Thyroid gland (tissue), 4 donors: Measurements from ENCODE around the gene DRG2.
A peak's percentile ranks its signal among the peaks of the same experiment; 100 is the strongest.

Experiments used
- POLR2A ChIP-seq, 2 donors: fragments of 450-650 bp; IDR thresholded peaks; one replicate each; pipeline ENCODE4 v1.6.1; 2017; ENCODE audit warnings: antibody characterized with exemption in 2 of 2, mild to moderate bottlenecking in 2 of 2, moderate library complexity in 1 of 2
- TF ChIP-seq, protein P1 (sequence below), 6 experiments: fragments of 200-600 bp in 3 of 6; fragments of 450-650 bp in 3 of 6; sonication (generic) in 3 of 6; IDR thresholded peaks; one replicate each; pipeline ENCODE4 v1.5.1; 2016 to 2019; ENCODE audit warnings: antibody characterized with exemption in 6 of 6, mild to moderate bottlenecking in 2 of 6, inconsistent platforms in 1 of 6, moderate library complexity in 1 of 6

DNA sequence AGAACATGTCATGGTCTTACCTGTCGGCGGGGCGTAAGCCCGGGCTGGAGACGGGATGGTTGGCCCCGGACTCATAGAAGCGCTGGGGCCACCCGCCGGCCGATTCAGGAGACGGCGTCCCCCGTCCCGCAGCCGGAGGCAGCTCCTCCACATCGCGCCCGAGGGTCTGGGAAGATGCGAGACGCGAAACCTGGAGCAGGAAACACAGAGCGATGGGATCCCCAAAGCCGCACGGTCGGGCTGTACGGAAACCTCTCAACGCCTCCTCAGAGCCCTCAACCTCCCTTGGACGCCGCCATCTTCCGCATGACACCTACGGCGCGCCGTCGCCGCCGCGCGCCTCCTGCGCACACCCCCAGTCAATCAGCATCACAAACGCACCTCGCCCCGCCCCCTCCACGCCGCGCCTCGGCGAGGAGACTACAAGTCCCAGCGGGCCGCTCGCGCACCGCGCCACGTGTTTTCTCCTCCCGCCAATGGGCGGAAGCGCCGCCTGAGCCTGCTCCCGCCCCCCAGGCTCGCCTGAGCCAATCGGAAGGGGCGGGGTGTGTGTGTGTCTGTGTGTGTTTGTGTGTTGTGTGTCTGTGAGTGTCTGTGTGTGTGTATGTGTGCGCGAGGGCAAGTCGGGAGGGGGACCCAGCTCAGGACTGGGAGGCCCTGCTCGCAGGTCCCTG lies 48.8 kb upstream of the DRG2 start, which contains the start of the genes ATPAF2 and GID4:
- TF ChIP-seq, protein P1, sequence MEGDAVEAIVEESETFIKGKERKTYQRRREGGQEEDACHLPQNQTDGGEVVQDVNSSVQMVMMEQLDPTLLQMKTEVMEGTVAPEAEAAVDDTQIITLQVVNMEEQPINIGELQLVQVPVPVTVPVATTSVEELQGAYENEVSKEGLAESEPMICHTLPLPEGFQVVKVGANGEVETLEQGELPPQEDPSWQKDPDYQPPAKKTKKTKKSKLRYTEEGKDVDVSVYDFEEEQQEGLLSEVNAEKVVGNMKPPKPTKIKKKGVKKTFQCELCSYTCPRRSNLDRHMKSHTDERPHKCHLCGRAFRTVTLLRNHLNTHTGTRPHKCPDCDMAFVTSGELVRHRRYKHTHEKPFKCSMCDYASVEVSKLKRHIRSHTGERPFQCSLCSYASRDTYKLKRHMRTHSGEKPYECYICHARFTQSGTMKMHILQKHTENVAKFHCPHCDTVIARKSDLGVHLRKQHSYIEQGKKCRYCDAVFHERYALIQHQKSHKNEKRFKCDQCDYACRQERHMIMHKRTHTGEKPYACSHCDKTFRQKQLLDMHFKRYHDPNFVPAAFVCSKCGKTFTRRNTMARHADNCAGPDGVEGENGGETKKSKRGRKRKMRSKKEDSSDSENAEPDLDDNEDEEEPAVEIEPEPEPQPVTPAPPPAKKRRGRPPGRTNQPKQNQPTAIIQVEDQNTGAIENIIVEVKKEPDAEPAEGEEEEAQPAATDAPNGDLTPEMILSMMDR (IDR thresholded peaks at IDR 0.05): no peak
- peak in 1 of 2 donors; percentile 49 for TF ChIP-seq POLR2A (IDR thresholded peaks at IDR 0.05)
